Neural cell (in vitro differentiated cells): ENCODE data around the gene ASCC1. TPM values are rescaled to one million over a fixed set of nuclear protein-coding genes. Genes with fewer than 3 reads are reported as not detected.

Experiments used
- H2AFZ ChIP-seq: fragments of 200-600, 300-800 bp; sonication (generic), shearing (Covaris generic); 2 replicates; pipeline ENCODE4 v1.6.0; 2014; ENCODE audit warnings: low read depth, mild to moderate bottlenecking, antibody characterized with exemption, low read length, moderate library complexity
- H3F3A ChIP-seq: fragments of 200-600 bp; shearing (Covaris generic); 2 replicates; pipeline ENCODE4 v1.6.1; 2016; ENCODE audit warnings: mild to moderate bottlenecking, moderate library complexity, mixed read lengths, antibody characterized with exemption, low read length; ENCODE audit not compliant: insufficient read depth, poor library complexity, severe bottlenecking
- H3K27ac ChIP-seq: fragments of 200-600, 300-800 bp; sonication (generic), shearing (Covaris generic); 2 replicates; pipeline ENCODE4 v1.5.1; 2014; ENCODE audit warnings: mild to moderate bottlenecking, low read length, moderate library complexity
- H3K27me3 ChIP-seq: fragments of 300-800, 200-600 bp; sonication (generic), shearing (Covaris generic); 2 replicates; pipeline ENCODE4 v1.6.0; 2014; ENCODE audit warnings: mild to moderate bottlenecking, low read depth, low read length, moderate library complexity; ENCODE audit not compliant: insufficient read depth
- H3K36me3 ChIP-seq: fragments of 300-800, 200-600 bp; sonication (generic), shearing (Covaris generic); 2 replicates; pipeline ENCODE4 v1.5.1; 2014; ENCODE audit warnings: mild to moderate bottlenecking, antibody characterized with exemption, low read length, moderate library complexity; ENCODE audit not compliant: insufficient read depth
- H3K4me2 ChIP-seq: fragments of 300-800, 200-600 bp; sonication (generic), shearing (Covaris generic); 2 replicates; pipeline ENCODE4 v1.6.0; 2014; ENCODE audit warnings: mild to moderate bottlenecking, low read length
- H3K4me3 ChIP-seq: fragments of 300-800, 200-600 bp; sonication (generic), shearing (Covaris generic); 2 replicates; pipeline ENCODE4 v1.5.1; 2014; ENCODE audit warnings: mild to moderate bottlenecking, low read length, moderate library complexity
- H3K79me2 ChIP-seq: fragments of 200-600 bp; shearing (Covaris generic); replicated peaks from 2 replicates; pipeline ENCODE4 v1.6.0; 2014; ENCODE audit warnings: mild to moderate bottlenecking, low read length, moderate library complexity; ENCODE audit not compliant: insufficient read depth
- H3K9ac ChIP-seq: fragments of 300-800, 200-600 bp; sonication (generic), shearing (Covaris generic); 2 replicates; pipeline ENCODE4 v1.6.1; 2016; ENCODE audit warnings: mild to moderate bottlenecking, low read length, mixed read lengths
- H3K9me2 ChIP-seq: fragments of 200-600 bp; shearing (Covaris generic); 2 replicates; pipeline ENCODE4 v1.6.1; 2016; ENCODE audit warnings: mild to moderate bottlenecking, low read length, mixed read lengths; ENCODE audit not compliant: insufficient read depth
- H3K9me3 ChIP-seq: fragments of 200-600, 300-800 bp; sonication (generic), shearing (Covaris generic); 2 replicates; pipeline ENCODE4 v1.6.1; 2016; ENCODE audit warnings: mild to moderate bottlenecking, mixed run types, low read length, moderate library complexity, mixed read lengths
- H4K20me1 ChIP-seq: fragments of 200-600 bp; shearing (Covaris generic); 2 replicates; pipeline ENCODE4 v1.6.1; 2016; ENCODE audit warnings: mild to moderate bottlenecking, mixed run types; ENCODE audit not compliant: insufficient read depth
- EP300 ChIP-seq: fragments of 450-650 bp; conservative IDR thresholded peaks from 2 replicates; pipeline ENCODE4 v1.6.1; 2014; ENCODE audit warnings: antibody characterized with exemption, mild to moderate bottlenecking, moderate library complexity; ENCODE audit not compliant: poor library complexity, severe bottlenecking
- EZH2 ChIP-seq: fragments of 200-600, 300-800 bp; shearing (Covaris generic), sonication (generic); IDR thresholded peaks from 2 replicates; pipeline ENCODE4 v1.6.1; 2014; ENCODE audit warnings: antibody characterized with exemption, low read length, borderline replicate concordance, mild to moderate bottlenecking; ENCODE audit not compliant: insufficient read depth, poor library complexity, severe bottlenecking
- MXI1 ChIP-seq: fragments of 450-650 bp; conservative IDR thresholded peaks from 2 replicates; pipeline ENCODE4 v1.6.1; 2014; ENCODE audit warnings: antibody characterized with exemption, mild to moderate bottlenecking; ENCODE audit not compliant: poor library complexity, severe bottlenecking
- POLR2AphosphoS5 ChIP-seq: IDR thresholded peaks from 2 replicates; pipeline ENCODE4 v1.6.1; 2012
- RAD21 ChIP-seq: fragments of 450-650 bp; conservative IDR thresholded peaks from 2 replicates; pipeline ENCODE4 v1.6.1; 2014; ENCODE audit warnings: antibody characterized with exemption, mild to moderate bottlenecking, moderate library complexity
- SMC3 ChIP-seq: fragments of 450-650 bp; conservative IDR thresholded peaks from 2 replicates; pipeline ENCODE4 v1.6.1; 2014; ENCODE audit warnings: antibody characterized with exemption, mild to moderate bottlenecking, moderate library complexity; ENCODE audit not compliant: poor library complexity
- TAF1 ChIP-seq: IDR thresholded peaks from 2 replicates; pipeline ENCODE4 v1.6.1; 2012; ENCODE audit warnings: low read depth
- polyA plus RNA-seq: library from polyadenylated mRNA; depleted of rRNA; stranded (reverse); fragments of >200 nt; gene quantifications from 2 replicates; pipeline ENCODE4 v1.2.3, GENCODE V29; 2014
- TF ChIP-seq, protein P1 (sequence below): IDR thresholded peaks from 2 replicates; pipeline ENCODE4 v1.6.1; 2012; ENCODE audit warnings: borderline replicate concordance
- TF ChIP-seq, protein P2 (sequence below): fragments of 450-650 bp; IDR thresholded peaks from 2 replicates; pipeline ENCODE4 v1.5.1; 2014; ENCODE audit warnings: antibody characterized with exemption, mild to moderate bottlenecking, moderate library complexity; ENCODE audit not compliant: poor library complexity, severe bottlenecking

The ASCC1 gene
- polyA plus RNA-seq, 1 donor from 2014 or later, result 39.6 TPM

DNA sequence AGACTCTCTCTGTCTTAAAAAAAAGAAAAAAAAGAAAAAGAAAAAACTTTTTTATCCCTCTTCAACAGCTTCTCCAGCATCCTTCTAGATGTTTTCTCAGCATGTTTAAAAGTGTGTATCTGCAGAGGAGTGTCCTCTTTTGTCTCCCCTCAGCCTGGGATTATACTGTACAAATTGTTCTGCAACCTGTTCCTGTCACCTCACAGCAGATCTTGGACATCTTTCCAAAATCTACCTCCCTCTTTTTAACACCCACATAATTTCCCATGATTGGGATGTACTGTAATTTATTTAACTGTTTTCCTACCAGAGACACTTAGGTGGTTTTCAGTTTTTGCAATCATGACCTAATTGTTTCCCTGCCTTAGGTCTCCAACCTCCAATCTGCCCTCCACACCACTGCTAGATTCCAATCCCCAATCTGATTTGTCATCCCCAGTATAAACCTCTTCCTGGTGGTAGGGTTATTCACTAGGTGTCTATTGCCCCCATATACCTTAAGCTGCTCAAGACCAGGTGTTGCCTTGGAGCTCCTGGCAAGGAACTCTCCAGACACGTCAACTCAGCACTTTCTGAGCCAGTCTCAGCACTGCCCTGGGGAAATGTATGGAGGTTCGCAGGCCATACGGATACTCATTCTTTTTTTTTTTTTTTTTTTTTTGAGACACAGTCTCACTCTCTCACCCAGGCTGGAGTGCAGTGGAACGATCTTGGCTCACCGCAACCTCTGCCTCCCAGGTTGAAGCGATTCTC, 40.1 kb upstream of the ASCC1 start:
- Histone ChIP-seq H3F3A (peaks cover 1% of the 10 kb centered on the region), H3K27me3 (no peaks in the 10 kb centered on the region), H3K4me2 (no peak overlapping the region), H3K36me3 (no peaks in the 10 kb centered on the region), H3K9me2 (no peaks in the 10 kb centered on the region), H3K27ac (no peak overlapping the region), H3K79me2 (no peaks in the 10 kb centered on the region), H4K20me1 (no peaks in the 10 kb centered on the region), H3K4me3 (no peak overlapping the region), H3K9ac (no peak overlapping the region), H3K9me3 (no peaks in the 10 kb centered on the region), H2AFZ (no peak overlapping the region)
- TF ChIP-seq TAF1, result no peak
- TF ChIP-seq, protein P1, sequence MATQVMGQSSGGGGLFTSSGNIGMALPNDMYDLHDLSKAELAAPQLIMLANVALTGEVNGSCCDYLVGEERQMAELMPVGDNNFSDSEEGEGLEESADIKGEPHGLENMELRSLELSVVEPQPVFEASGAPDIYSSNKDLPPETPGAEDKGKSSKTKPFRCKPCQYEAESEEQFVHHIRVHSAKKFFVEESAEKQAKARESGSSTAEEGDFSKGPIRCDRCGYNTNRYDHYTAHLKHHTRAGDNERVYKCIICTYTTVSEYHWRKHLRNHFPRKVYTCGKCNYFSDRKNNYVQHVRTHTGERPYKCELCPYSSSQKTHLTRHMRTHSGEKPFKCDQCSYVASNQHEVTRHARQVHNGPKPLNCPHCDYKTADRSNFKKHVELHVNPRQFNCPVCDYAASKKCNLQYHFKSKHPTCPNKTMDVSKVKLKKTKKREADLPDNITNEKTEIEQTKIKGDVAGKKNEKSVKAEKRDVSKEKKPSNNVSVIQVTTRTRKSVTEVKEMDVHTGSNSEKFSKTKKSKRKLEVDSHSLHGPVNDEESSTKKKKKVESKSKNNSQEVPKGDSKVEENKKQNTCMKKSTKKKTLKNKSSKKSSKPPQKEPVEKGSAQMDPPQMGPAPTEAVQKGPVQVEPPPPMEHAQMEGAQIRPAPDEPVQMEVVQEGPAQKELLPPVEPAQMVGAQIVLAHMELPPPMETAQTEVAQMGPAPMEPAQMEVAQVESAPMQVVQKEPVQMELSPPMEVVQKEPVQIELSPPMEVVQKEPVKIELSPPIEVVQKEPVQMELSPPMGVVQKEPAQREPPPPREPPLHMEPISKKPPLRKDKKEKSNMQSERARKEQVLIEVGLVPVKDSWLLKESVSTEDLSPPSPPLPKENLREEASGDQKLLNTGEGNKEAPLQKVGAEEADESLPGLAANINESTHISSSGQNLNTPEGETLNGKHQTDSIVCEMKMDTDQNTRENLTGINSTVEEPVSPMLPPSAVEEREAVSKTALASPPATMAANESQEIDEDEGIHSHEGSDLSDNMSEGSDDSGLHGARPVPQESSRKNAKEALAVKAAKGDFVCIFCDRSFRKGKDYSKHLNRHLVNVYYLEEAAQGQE, result no peak
- no peak for TF ChIP-seq SMC3
- TF ChIP-seq, protein P2, sequence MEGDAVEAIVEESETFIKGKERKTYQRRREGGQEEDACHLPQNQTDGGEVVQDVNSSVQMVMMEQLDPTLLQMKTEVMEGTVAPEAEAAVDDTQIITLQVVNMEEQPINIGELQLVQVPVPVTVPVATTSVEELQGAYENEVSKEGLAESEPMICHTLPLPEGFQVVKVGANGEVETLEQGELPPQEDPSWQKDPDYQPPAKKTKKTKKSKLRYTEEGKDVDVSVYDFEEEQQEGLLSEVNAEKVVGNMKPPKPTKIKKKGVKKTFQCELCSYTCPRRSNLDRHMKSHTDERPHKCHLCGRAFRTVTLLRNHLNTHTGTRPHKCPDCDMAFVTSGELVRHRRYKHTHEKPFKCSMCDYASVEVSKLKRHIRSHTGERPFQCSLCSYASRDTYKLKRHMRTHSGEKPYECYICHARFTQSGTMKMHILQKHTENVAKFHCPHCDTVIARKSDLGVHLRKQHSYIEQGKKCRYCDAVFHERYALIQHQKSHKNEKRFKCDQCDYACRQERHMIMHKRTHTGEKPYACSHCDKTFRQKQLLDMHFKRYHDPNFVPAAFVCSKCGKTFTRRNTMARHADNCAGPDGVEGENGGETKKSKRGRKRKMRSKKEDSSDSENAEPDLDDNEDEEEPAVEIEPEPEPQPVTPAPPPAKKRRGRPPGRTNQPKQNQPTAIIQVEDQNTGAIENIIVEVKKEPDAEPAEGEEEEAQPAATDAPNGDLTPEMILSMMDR, result no peak
- no peak for TF ChIP-seq MXI1
- no peak for TF ChIP-seq POLR2AphosphoS5
- TF ChIP-seq RAD21, result no peak
- TF ChIP-seq EP300, result no peak

DNA sequence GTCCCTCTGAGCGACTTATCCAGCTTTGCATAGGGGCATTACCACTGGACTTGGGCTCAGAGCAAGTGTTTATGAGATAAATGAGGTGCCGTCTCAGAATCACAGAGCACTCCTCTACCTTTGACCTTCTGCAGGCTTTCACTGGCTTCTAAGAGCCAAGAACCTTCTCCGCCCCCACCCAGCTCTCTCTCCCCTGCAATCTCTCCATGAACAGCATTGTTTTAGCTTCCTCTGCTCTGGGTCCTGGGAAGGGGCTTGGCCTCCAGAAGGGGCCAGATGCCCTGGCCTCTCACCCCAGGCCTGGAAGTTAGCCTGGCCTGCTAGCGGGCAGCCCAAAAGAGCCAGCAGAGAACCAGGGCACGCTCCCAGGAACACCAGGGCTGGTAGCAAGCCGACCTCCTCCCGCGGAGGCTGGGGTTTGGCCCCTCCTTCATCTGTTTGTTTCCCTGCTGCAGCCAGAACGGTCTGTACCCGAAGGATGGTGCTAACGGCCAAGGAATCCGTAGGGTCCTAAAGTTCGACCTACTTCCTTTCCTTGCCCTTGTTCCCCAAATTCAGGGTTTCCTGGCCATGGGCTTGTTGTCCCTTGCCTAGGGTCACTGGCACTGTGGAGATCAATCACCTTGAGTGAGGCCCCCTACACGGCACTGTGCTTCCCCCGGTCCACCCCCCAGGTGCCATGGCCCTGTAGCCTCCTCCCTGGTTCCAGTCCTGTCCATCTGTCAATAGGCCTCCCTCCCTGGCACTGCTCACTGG, 38.9 kb upstream of the ASCC1 start:
- H3K27me3 ChIP-seq, result no peaks in the 10 kb centered on the region
- TF ChIP-seq EP300 (no peak), RAD21 (peak; percentile 42), EZH2 (no peak), MXI1 (no peak), TAF1 (no peak), SMC3 (peak; percentile 35), POLR2AphosphoS5 (peak; percentile 9)
- TF ChIP-seq, protein P2, result no peak
- TF ChIP-seq, protein P1, result no peak
- no peaks in the 10 kb centered on the region for H3K9me3 ChIP-seq
- H3K79me2 ChIP-seq, result no peaks in the 10 kb centered on the region
- H3K27ac ChIP-seq, result no peak overlapping the region
- no peaks in the 10 kb centered on the region for H3K9me2 ChIP-seq
- H3K9ac ChIP-seq, result peak overlapping the region; percentile 53
- peak overlapping the region; percentile 56 for H3K4me3 ChIP-seq
- no peaks in the 10 kb centered on the region for H3K36me3 ChIP-seq
- peak overlapping the region; percentile 86 for H2AFZ ChIP-seq
- no peaks in the 10 kb centered on the region for H4K20me1 ChIP-seq
- H3K4me2 ChIP-seq, result no peak overlapping the region
- H3F3A ChIP-seq, result no peaks in the 10 kb centered on the region
